ENCODE results near the gene RTKN. TPM values are rescaled to one million over a fixed set of nuclear protein-coding genes. Genes with fewer than 3 reads are reported as not detected.
A peak's percentile ranks its signal among the peaks of the same experiment; 100 is the strongest.

RTKN gene
- total and polyA plus RNA-seq, 2 of the 13 experiments (the other 11 are each of a cell fraction or from before 2014, with no cell fraction given), result 159 to 166 TPM

DNA sequence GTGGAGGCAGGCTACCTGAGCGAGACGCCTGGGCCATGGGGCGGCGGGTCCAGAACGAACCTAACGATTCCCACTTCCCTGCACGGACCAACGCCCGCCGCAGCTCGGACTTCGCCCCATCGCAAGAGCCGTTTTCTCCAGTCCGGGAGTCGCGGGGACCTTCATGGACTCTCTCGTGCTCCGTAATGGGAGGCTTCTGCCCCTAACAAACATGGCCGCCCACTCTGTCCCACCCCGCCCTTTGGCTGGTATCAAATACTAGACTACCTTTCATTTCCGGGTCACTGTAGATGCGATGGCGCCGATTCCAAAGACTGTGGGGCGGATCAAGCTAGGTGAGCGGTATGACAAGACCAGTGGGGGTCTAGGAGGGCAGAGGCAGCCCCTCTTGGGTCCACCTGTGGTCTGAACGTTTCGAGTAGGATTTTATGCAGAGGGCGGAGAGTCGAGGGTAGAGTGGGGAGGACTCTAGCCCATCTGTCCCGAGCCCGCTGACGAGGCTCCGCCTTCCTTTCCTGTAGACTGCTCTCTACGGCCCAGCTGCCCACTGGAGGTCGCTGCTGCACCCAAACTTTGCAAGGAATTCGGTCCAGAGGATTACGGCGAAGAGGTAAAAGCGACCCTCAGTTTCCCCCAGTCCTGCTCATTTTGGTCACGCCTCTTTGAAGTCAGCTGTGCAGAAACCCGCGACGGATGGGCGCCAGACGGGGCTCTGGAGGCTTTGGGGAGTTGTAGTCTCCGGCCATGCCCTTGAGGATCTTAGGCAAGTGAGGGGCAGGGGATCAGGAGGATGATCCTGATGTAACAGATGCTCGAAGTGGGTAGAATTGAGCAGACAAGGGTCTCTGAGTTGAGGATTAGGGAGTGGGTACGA lies 41.3 kb upstream of the RTKN start, which contains the start of the genes CCDC142 and TTC31 (continued):
- TF ChIP-seq, protein P1, sequence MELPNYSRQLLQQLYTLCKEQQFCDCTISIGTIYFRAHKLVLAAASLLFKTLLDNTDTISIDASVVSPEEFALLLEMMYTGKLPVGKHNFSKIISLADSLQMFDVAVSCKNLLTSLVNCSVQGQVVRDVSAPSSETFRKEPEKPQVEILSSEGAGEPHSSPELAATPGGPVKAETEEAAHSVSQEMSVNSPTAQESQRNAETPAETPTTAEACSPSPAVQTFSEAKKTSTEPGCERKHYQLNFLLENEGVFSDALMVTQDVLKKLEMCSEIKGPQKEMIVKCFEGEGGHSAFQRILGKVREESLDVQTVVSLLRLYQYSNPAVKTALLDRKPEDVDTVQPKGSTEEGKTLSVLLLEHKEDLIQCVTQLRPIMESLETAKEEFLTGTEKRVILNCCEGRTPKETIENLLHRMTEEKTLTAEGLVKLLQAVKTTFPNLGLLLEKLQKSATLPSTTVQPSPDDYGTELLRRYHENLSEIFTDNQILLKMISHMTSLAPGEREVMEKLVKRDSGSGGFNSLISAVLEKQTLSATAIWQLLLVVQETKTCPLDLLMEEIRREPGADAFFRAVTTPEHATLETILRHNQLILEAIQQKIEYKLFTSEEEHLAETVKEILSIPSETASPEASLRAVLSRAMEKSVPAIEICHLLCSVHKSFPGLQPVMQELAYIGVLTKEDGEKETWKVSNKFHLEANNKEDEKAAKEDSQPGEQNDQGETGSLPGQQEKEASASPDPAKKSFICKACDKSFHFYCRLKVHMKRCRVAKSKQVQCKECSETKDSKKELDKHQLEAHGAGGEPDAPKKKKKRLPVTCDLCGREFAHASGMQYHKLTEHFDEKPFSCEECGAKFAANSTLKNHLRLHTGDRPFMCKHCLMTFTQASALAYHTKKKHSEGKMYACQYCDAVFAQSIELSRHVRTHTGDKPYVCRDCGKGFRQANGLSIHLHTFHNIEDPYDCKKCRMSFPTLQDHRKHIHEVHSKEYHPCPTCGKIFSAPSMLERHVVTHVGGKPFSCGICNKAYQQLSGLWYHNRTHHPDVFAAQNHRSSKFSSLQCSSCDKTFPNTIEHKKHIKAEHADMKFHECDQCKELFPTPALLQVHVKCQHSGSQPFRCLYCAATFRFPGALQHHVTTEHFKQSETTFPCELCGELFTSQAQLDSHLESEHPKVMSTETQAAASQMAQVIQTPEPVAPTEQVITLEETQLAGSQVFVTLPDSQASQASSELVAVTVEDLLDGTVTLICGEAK (IDR thresholded peaks at IDR 0.05), result peak; percentile 55
- TF ChIP-seq, protein P1 (CRISPR knock-in tag; IDR thresholded peaks at IDR 0.05), result peak; percentile 64; the same call in 1 of the 2 replicates
- TF ChIP-seq ZNF761 (CRISPR knock-in tag; conservative IDR thresholded peaks at IDR 0.05) (peak; percentile 88; the same call in 1 of the 2 replicates), NFKB2 (CRISPR knock-in tag; IDR thresholded peaks at IDR 0.05; ENCODE audit: borderline replicate concordance) (peak; percentile 92; the same call in 1 of the 2 replicates), NKX3-1 (CRISPR knock-in tag; IDR thresholded peaks at IDR 0.05) (0 out of 2 replicates have a peak, but pooled peaks have one; percentile 73), ATM (IDR thresholded peaks at IDR 0.05; ENCODE audit: borderline replicate concordance) (no peak), HDAC1 (CRISPR knock-in tag; IDR thresholded peaks at IDR 0.05) (peak; percentile 96), EHMT2 (IDR thresholded peaks at IDR 0.05; ENCODE audit: borderline replicate concordance, low read depth, low read length) (no peak), SSRP1 (CRISPR knock-in tag; IDR thresholded peaks at IDR 0.05) (peak; percentile 82; the same call in 1 of the 2 replicates), SMAD3 (CRISPR knock-in tag; IDR thresholded peaks at IDR 0.05) (peak; percentile 93), ZNF451 (CRISPR knock-in tag; IDR thresholded peaks at IDR 0.05) (peak; percentile 65; the same call in 1 of the 2 replicates), ASH2L (IDR thresholded peaks at IDR 0.05; ENCODE audit: insufficient read length, low read depth, low read length) (peak; percentile 94), ZNF713 (CRISPR knock-in tag; IDR thresholded peaks at IDR 0.05) (0 out of 2 replicates have a peak, but pooled peaks have one; percentile 28), ZNF841 (CRISPR knock-in tag; IDR thresholded peaks at IDR 0.05; ENCODE audit: borderline replicate concordance) (no peak), NR2F1 (CRISPR knock-in tag; IDR thresholded peaks at IDR 0.05) (no peak), TEAD2 (CRISPR knock-in tag; IDR thresholded peaks at IDR 0.05) (no peak)
- TF ChIP-seq, protein P2, sequence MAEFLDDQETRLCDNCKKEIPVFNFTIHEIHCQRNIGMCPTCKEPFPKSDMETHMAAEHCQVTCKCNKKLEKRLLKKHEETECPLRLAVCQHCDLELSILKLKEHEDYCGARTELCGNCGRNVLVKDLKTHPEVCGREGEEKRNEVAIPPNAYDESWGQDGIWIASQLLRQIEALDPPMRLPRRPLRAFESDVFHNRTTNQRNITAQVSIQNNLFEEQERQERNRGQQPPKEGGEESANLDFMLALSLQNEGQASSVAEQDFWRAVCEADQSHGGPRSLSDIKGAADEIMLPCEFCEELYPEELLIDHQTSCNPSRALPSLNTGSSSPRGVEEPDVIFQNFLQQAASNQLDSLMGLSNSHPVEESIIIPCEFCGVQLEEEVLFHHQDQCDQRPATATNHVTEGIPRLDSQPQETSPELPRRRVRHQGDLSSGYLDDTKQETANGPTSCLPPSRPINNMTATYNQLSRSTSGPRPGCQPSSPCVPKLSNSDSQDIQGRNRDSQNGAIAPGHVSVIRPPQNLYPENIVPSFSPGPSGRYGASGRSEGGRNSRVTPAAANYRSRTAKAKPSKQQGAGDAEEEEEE (CRISPR knock-in tag; IDR thresholded peaks at IDR 0.05; ENCODE audit: borderline replicate concordance), result peak; percentile 10; the same call in 1 of the 2 replicates
- TF ChIP-seq, protein P3, sequence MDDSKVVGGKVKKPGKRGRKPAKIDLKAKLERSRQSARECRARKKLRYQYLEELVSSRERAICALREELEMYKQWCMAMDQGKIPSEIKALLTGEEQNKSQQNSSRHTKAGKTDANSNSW (CRISPR knock-in tag; IDR thresholded peaks at IDR 0.05; ENCODE audit: borderline replicate concordance), result peak; percentile 44; the same call in 1 of the 2 replicates
